Measurements from ENCODE around the gene RAB10. TPM values are rescaled to one million over a fixed set of nuclear protein-coding genes. Genes with fewer than 3 reads are reported as not detected.

The RAB10 gene
- total and polyA plus RNA-seq, 5 experiments from 2014 or later: 62.6 to 80.5 (median 66.6) TPM

GRCh38 chr2:26182441-26182840 lies 148.6 kb downstream of the RAB10 start:
- POLR2A ChIA-PET: no interaction called here
- no peak for ATAC-seq
- no peaks in the 10 kb centered on the region for H3K9me3 Mint-ChIP-seq
- H3K27ac Mint-ChIP-seq: peak overlapping the region in 1 of 10 donors; percentile 56
- H3K36me3 Mint-ChIP-seq: no peaks in the 10 kb centered on the region
- no peak overlapping the region for H3K4me3 Mint-ChIP-seq
- H3K27me3 Mint-ChIP-seq: peaks cover 16 to 36% (median 17%) of the 10 kb centered on the region in 5 donors
- H3K4me1 Mint-ChIP-seq: peaks cover 14 to 34% (median 30%) of the 10 kb centered on the region in 4 donors
- no peak for DNase-seq

DNA sequence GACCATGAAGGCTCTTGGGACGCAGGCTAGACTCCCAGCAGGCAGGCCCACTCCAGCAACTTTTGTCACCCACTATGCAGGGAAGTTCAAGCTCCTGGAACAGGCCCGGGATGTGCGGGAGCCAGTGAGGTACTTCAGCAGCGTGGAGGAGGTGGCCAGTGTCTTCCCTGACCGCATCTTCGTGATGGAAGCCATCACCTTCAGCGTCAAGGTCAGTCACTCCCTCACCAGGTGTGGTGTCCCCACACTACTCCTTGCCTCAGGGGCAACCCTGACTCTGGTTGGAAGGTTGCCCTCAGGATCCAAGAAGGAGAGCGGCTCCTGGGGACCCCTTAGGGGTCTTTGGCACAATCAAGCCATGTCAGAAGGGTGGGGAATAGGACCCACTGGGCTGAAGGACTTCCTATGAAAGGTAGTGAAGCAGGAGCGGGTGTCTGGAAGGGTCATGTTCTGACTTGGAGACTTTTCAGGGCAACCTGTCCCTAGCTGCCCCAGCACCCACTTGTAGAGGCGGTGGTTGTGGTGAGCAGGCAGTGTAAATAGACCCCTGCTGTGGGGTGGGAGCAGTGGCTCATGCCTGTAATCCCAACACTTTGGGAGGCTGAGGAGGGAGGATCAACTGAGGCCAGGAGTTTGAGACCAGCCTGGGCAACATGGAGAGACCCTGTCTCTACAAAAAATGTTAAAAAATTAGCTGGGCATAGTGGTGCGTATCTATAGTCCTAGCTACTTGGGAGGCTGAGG lies 149.2 kb downstream of the RAB10 start:
- Mint-ChIP-seq H3K4me3 (peak overlapping the region; percentile 40 to 84 (median 67)), H3K9me3 (no peaks in the 10 kb centered on the region), H3K27me3 (peaks cover 16 to 35% (median 17%) of the 10 kb centered on the region in 5 donors), H3K4me1 (peaks cover 14 to 35% (median 30%) of the 10 kb centered on the region in 4 donors), H3K36me3 (no peaks in the 10 kb centered on the region), H3K27ac (peak overlapping the region in 4 of 10 donors; percentile 66 to 81 (median 75))
- ATAC-seq (no peak), DNase-seq (no peak)
- POLR2A ChIA-PET: interaction anchor here (0.7 to 2.1 kb wide), 3 partner anchors 10 to 1423 kb away, joined by 4 to 9 read pairs (median 8); partner anchors contain the start of genes GAREM2 and RAB10

GRCh38 chr2:26184121-26184520 lies 150.2 kb downstream of the RAB10 start:
- POLR2A ChIA-PET: interaction anchor here (0.5 to 2.1 kb wide), 15 partner anchors 8 to 867 kb away, joined by 3 to 9 read pairs (median 4); partner anchors contain the start of genes GAREM2 and RAB10
- peaks cover 15 to 32% (median 16%) of the 10 kb centered on the region in 5 donors for H3K27me3 Mint-ChIP-seq
- ATAC-seq: no peak

GRCh38 chr2:26184555-26185303 lies 150.8 kb downstream of the RAB10 start:
- peaks cover 13 to 30% (median 21%) of the 10 kb centered on the region in 4 donors for H3K4me1 Mint-ChIP-seq
- POLR2A ChIA-PET: interaction anchor here (0.5 to 2.1 kb wide), 21 partner anchors 9 to 866 kb away, joined by 3 to 9 read pairs (median 4); partner anchors contain the start of genes GAREM2 and RAB10
- DNase-seq (peak; percentile 72 to 91 (median 84)), ATAC-seq (peak; percentile 97 to 98)
- H3K9me3 Mint-ChIP-seq: no peaks in the 10 kb centered on the region
- H3K27ac Mint-ChIP-seq: peak overlapping the region in 6 of 10 donors; percentile 38 to 91 (median 78)
- no peaks in the 10 kb centered on the region for H3K36me3 Mint-ChIP-seq
- H3K4me3 Mint-ChIP-seq: peak overlapping the region; percentile 69 to 90 (median 82)
- peaks cover 13 to 26% (median 14%) of the 10 kb centered on the region in 5 donors for H3K27me3 Mint-ChIP-seq

More at GRCh38 chr2:26184121-26184520, 150.2 kb downstream of the RAB10 start:
- Mint-ChIP-seq H3K4me1 (peaks cover 14 to 33% (median 25%) of the 10 kb centered on the region in 4 donors), H3K36me3 (no peaks in the 10 kb centered on the region), H3K9me3 (no peaks in the 10 kb centered on the region), H3K4me3 (peak overlapping the region; percentile 44 to 84 (median 74)), H3K27ac (peak overlapping the region in 9 of 10 donors; percentile 49 to 77 (median 66))
- no peak for DNase-seq

DNA sequence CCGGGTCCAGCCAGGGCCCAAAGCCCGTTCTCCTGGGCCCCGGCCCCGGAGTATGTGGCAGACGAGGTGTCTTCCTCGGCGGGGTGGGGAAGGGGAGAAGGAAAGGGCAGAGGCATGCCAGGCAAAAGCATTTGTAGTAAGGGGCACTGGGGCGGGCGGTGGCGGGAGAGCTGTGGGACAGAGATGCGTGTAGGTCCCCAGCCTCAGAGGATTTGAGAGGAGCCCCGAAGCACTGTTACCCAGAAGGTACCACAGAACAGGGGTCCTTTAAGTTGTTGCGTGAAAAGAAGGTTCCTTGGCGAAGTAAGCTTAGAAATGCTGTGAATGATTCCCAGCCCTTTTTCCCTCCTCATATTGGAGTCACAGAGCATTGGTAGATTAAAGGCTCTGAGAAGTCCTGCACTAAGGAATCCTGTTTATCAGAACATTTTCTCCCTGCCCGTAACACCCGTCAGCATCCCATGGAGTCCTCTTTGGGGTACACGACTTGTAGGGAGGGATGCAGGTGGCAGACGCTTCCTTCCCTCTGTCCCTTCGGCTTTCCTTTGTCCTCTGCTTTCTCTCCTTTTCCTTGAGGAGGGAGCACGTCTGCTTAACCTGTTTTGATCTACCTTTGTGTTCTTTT lies 151.5 kb downstream of the RAB10 start:
- ATAC-seq (no peak), DNase-seq (no peak)
- peak overlapping the region; percentile 69 to 90 (median 82) for H3K4me3 Mint-ChIP-seq
- POLR2A ChIA-PET: interaction anchor here (0.6 to 2.1 kb wide), 15 partner anchors 10 to 451 kb away, joined by 3 to 9 read pairs (median 4); partner anchors contain the start of genes GAREM2 and RAB10
- H3K27me3 Mint-ChIP-seq: peaks cover 8 to 19% (median 9%) of the 10 kb centered on the region in 5 donors
- H3K9me3 Mint-ChIP-seq: no peaks in the 10 kb centered on the region
- peaks cover 9 to 27% (median 15%) of the 10 kb centered on the region in 4 donors for H3K4me1 Mint-ChIP-seq
- H3K27ac Mint-ChIP-seq: peak overlapping the region in 9 of 10 donors; percentile 53 to 91 (median 87)
- peaks cover 0 to under 1% (median 0%) of the 10 kb centered on the region in 3 donors for H3K36me3 Mint-ChIP-seq

- peak overlapping the region; percentile 69 to 90 (median 82) for H3K4me3 Mint-ChIP-seq
- H3K4me1 Mint-ChIP-seq: peaks cover 7 to 27% (median 14%) of the 10 kb centered on the region in 4 donors
- DNase-seq (no peak), ATAC-seq (no peak)
- no peaks in the 10 kb centered on the region for H3K9me3 Mint-ChIP-seq
- H3K27ac Mint-ChIP-seq: peak overlapping the region in 9 of 10 donors; percentile 20 to 91 (median 53)
- H3K36me3 Mint-ChIP-seq: peaks cover 0 to 8% (median 0%) of the 10 kb centered on the region in 3 donors
- POLR2A ChIA-PET: interaction anchor here (1.0 kb wide), 2 partner anchors 452 to 513 kb away, joined by 3 read pairs; partner anchors contain the start of gene DTNB
- peaks cover 3 to 12% (median 3%) of the 10 kb centered on the region in 5 donors for H3K27me3 Mint-ChIP-seq
These were observed 152.3 kb downstream of the RAB10 start for GRCh38 chr2:26185954-26186770.

Other genes with a start within 250 kb of the RAB10 start
- gene ASXL2, start 155.6 kb upstream of the RAB10 start, total RNA-seq: 10 to 100 TPM; 56.6 to 62.2 TPM
- gene ASXL2, start 155.6 kb upstream of the RAB10 start, polyA plus RNA-seq: 10 to 100 TPM in 1 of 3 donors, 1 to 10 TPM in 2; 7.6 to 11.2 (median 9.9) TPM
- 1 to 10 TPM; 4.1 to 4.9 TPM for gene KIF3C, start 51.6 kb upstream of the RAB10 start, total RNA-seq
- 1 to 10 TPM in 2 of 3 donors, under 1 TPM in 1; 0.63 to 1.1 (median 1.1) TPM for gene KIF3C, start 51.6 kb upstream of the RAB10 start, polyA plus RNA-seq
- gene GAREM2, start 139.0 kb downstream of the RAB10 start, total RNA-seq: 1 to 10 TPM; 4.3 to 5.9 TPM
- gene GAREM2, start 139.0 kb downstream of the RAB10 start, polyA plus RNA-seq: 1 to 10 TPM in 2 of 3 donors, under 1 TPM in 1; 0.74 to 2.6 (median 1.5) TPM
- gene HADHA, start 210.5 kb downstream of the RAB10 start, total RNA-seq: 10 to 100 TPM; 98.9 to 99.7 TPM
- gene HADHA, start 210.5 kb downstream of the RAB10 start, polyA plus RNA-seq: 100 to 1,000 TPM; 107 to 147 (median 118) TPM
- gene HADHB, start 210.9 kb downstream of the RAB10 start, total RNA-seq: 10 to 100 TPM; 58.0 to 58.9 TPM
- gene HADHB, start 210.9 kb downstream of the RAB10 start, polyA plus RNA-seq: 10 to 100 TPM; 80.2 to 93.9 (median 81.2) TPM